Esophagus muscularis mucosa (tissue), 4 donors: Measurements from ENCODE around the gene CELF2. TPM values are rescaled to one million over a fixed set of nuclear protein-coding genes. Genes with fewer than 3 reads are reported as not detected.

Experiments
- DNase-seq: peaks from one replicate; pipeline ENCODE4 v3.0.0-alpha.2; 2017; ENCODE audit errors: extremely low spot score
- H3K27ac ChIP-seq, 4 donors: fragments of 200-600 bp; sonication (generic); replicated peaks in 1 of 4; 1 replicate in 3 of 4; 2 replicates in 1 of 4; pipeline ENCODE4 v1.5.1; 2016 to 2019; ENCODE audit warnings: mild to moderate bottlenecking in 1 of 4
- H3K27me3 ChIP-seq, 4 donors: fragments of 200-600 bp; sonication (generic); one replicate each; pipeline versions ENCODE4 v1.5.1 to v1.6.0; 2016 to 2019
- H3K36me3 ChIP-seq, 4 donors: fragments of 200-600 bp; sonication (generic); one replicate each; pipeline ENCODE4 v1.5.1; 2016 to 2019
- H3K4me1 ChIP-seq, 4 donors: fragments of 200-600 bp; sonication (generic); one replicate each; pipeline ENCODE4 v1.5.1; 2016 to 2019
- H3K4me3 ChIP-seq, 4 donors: fragments of 200-600 bp; sonication (generic); 1 replicate in 2 of 4; 2 replicates in 2 of 4; pipeline ENCODE4 v1.5.1; 2016 to 2019; ENCODE audit warnings: mild to moderate bottlenecking in 4 of 4, moderate library complexity in 1 of 4
- H3K9me3 ChIP-seq, 4 donors: fragments of 200-600 bp; sonication (generic); 1 replicate in 3 of 4; 2 replicates in 1 of 4; pipeline ENCODE4 v1.5.1; 2016 to 2019
- EP300 ChIP-seq: sonication (generic); formaldehyde crosslinking; IDR thresholded peaks from one replicate; pipeline ENCODE4 v1.6.1; 2017; ENCODE audit warnings: antibody characterized with exemption
- POLR2A ChIP-seq: fragments of 450-650 bp; IDR thresholded peaks from one replicate; pipeline ENCODE4 v1.6.1; 2017; ENCODE audit warnings: antibody characterized with exemption, moderate library complexity, mild to moderate bottlenecking, low read depth
- POLR2AphosphoS5 ChIP-seq, 2 donors: sonication (generic); formaldehyde crosslinking; IDR thresholded peaks; one replicate each; pipeline ENCODE4 v1.6.1; 2017; ENCODE audit warnings: antibody characterized with exemption in 2 of 2
- WGBS: methylation state at CpG from one replicate; pipeline ENCODE4 v1.1.5; 2018; 5-methylcytosine and 5-hydroxymethylcytosine counted together
- intact Hi-C: fragments of 100-400 bp; cut with DNase I; formaldehyde crosslinking; loops from one replicate; pipeline ENCODE4 v1.15.1; 2023
- total RNA-seq, 4 donors: library from RNA; depleted of rRNA; stranded (reverse); fragments of >200 nt; gene quantifications; one replicate each; pipeline versions ENCODE4 v1.1.0 to v1.2.1, GENCODE V29; 2016
- TF ChIP-seq, protein P1 (sequence below), 3 experiments: fragments of 200-600 bp in 2 of 3; fragments of 450-650 bp in 1 of 3; sonication (generic) in 2 of 3; IDR thresholded peaks; one replicate each; pipeline ENCODE4 v1.5.1; 2017 to 2019; ENCODE audit warnings: antibody characterized with exemption in 3 of 3, mild to moderate bottlenecking in 2 of 3, moderate library complexity in 1 of 3

CELF2 gene
- total RNA-seq, 4 donors from 2014 or later: 81.8 to 128 (median 104) TPM

- TF ChIP-seq POLR2A: no peak
- TF ChIP-seq POLR2AphosphoS5 (IDR thresholded peaks at IDR 0.05): no peak
- no peak for TF ChIP-seq EP300
- TF ChIP-seq, protein P1, sequence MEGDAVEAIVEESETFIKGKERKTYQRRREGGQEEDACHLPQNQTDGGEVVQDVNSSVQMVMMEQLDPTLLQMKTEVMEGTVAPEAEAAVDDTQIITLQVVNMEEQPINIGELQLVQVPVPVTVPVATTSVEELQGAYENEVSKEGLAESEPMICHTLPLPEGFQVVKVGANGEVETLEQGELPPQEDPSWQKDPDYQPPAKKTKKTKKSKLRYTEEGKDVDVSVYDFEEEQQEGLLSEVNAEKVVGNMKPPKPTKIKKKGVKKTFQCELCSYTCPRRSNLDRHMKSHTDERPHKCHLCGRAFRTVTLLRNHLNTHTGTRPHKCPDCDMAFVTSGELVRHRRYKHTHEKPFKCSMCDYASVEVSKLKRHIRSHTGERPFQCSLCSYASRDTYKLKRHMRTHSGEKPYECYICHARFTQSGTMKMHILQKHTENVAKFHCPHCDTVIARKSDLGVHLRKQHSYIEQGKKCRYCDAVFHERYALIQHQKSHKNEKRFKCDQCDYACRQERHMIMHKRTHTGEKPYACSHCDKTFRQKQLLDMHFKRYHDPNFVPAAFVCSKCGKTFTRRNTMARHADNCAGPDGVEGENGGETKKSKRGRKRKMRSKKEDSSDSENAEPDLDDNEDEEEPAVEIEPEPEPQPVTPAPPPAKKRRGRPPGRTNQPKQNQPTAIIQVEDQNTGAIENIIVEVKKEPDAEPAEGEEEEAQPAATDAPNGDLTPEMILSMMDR (IDR thresholded peaks at IDR 0.05): no peak
- Histone ChIP-seq H3K9me3 (no peaks in the 10 kb centered on the region), H3K27me3 (no peaks in the 10 kb centered on the region), H3K4me1 (peaks cover 7 to 33% (median 27%) of the 10 kb centered on the region in 4 donors), H3K36me3 (peaks cover 0 to 30% (median 8%) of the 10 kb centered on the region in 4 donors), H3K4me3 (no peak overlapping the region), H3K27ac (no peak overlapping the region)
- intact Hi-C loops: no loop called here
- DNase-seq: no peak
- WGBS: 83% methylated on average over 7 of the region's 7 CpGs
Observed at GRCh38 chr10:11227103-11227502, 209.4 kb downstream of the CELF2 start.

GRCh38 chr10:11229893-11230292 is 212.2 kb downstream of the CELF2 start:
- 92% methylated on average over 5 of the region's 5 CpGs for WGBS
- intact Hi-C loops: no loop called here
- no peak for TF ChIP-seq POLR2AphosphoS5 (IDR thresholded peaks at IDR 0.05)
- no peak for TF ChIP-seq EP300
- no peak for TF ChIP-seq POLR2A
- TF ChIP-seq, protein P1 (IDR thresholded peaks at IDR 0.05): no peak

DNA sequence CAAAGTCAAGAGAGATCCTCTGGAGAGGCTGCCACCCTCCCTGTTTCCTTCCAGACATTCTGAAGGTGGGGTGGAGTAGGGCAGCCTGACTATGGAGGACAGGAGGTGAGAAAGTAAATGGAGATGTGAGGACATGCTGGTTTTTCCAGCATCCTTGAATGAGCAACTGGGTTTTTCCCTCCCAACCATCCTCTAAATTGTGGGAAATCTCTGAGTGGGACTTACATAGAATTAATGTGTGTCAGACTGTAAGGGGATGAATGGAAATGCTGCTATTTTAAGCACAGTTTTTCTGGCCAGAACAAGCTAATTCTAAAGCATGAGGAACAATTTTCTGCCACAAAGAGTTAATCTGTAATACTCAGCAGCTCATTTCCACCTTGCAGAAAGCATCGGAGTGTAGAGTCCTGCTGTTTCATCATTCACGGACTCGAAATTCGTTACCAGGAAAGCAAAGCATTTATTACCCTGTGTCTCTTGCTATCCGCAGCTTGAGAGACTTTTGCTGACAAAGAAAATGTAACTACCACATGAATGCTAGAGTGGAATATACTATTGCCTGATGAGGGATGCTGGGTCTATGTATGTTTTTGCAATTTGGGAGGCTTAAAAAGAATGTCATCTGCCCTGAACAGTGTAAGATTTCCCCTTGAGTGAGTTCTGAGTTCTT is 213.0 kb downstream of the CELF2 start:
- H3K27me3 ChIP-seq: no peaks in the 10 kb centered on the region
- DNase-seq: no peak
- TF ChIP-seq, protein P1 (IDR thresholded peaks at IDR 0.05): no peak
- no peak for TF ChIP-seq POLR2AphosphoS5 (IDR thresholded peaks at IDR 0.05)
- TF ChIP-seq EP300: no peak
- TF ChIP-seq POLR2A: no peak
- peaks cover 0 to 26% (median 11%) of the 10 kb centered on the region in 4 donors for H3K36me3 ChIP-seq
- H3K9me3 ChIP-seq: no peaks in the 10 kb centered on the region
- intact Hi-C loops: no loop called here
- 76% methylated on average over 5 of the region's 5 CpGs for WGBS
- H3K4me1 ChIP-seq: peaks cover 6 to 20% (median 16%) of the 10 kb centered on the region in 4 donors
- H3K27ac ChIP-seq: no peak overlapping the region
- H3K4me3 ChIP-seq: no peak overlapping the region

More at GRCh38 chr10:11229893-11230292, 212.2 kb downstream of the CELF2 start:
- Histone ChIP-seq H3K27ac (no peak overlapping the region), H3K4me3 (no peak overlapping the region), H3K9me3 (no peaks in the 10 kb centered on the region), H3K27me3 (no peaks in the 10 kb centered on the region), H3K36me3 (peaks cover 0 to 26% (median 11%) of the 10 kb centered on the region in 4 donors), H3K4me1 (peaks cover under 1 to 23% (median 19%) of the 10 kb centered on the region in 4 donors)
- no peak for DNase-seq

- H3K4me3 ChIP-seq: no peak overlapping the region
- intact Hi-C loops: no loop called here
- TF ChIP-seq POLR2A: no peak
- no peak for TF ChIP-seq EP300
- TF ChIP-seq POLR2AphosphoS5 (IDR thresholded peaks at IDR 0.05): no peak
- TF ChIP-seq, protein P1 (IDR thresholded peaks at IDR 0.05): no peak
- H3K36me3 ChIP-seq: peaks cover 0 to 25% (median 11%) of the 10 kb centered on the region in 4 donors
- 97% methylated on average over 3 of the region's 3 CpGs for WGBS
- no peaks in the 10 kb centered on the region for H3K27me3 ChIP-seq
- no peaks in the 10 kb centered on the region for H3K9me3 ChIP-seq
- no peak for DNase-seq
- peaks cover 6 to 20% (median 13%) of the 10 kb centered on the region in 4 donors for H3K4me1 ChIP-seq
- H3K27ac ChIP-seq: no peak overlapping the region
Observed at GRCh38 chr10:11231285-11231684, 213.6 kb downstream of the CELF2 start.
